HG03066 (cell line): ENCODE measurements around the gene R3HCC1L.
"Not testable (repeated sequence)": the region's sequence is repeated elsewhere in the genome, so short reads cannot be mapped to it uniquely, and the experiment has no call there.

Experiments
- ATAC-seq: cut with Tn5 transposase; IDR thresholded peaks from one replicate; pipeline ENCODE4 v1.9.1; 2021; ENCODE audit warnings: low read depth; ENCODE audit not compliant: unreplicated experiment

R3HCC1L gene

DNA sequence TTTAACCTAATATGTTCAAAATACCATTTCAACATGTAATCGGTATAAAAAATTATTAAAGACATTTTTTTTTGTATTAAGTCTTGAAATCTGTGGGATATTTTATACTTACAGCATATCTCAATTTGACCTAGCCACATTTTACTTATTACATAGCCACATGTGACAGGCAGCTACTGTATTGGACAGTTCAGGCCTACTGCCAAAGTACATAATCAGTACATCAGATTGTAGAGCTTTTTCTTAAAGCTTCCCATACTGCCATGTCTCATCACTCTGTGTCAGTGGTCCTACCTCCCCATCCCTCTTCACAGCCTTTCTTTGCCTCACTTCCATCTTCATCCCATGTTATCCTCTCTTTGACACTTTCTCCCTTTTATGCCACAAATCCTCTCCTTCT lies 90.5 kb downstream of the R3HCC1L start:
- no peak for ATAC-seq

DNA sequence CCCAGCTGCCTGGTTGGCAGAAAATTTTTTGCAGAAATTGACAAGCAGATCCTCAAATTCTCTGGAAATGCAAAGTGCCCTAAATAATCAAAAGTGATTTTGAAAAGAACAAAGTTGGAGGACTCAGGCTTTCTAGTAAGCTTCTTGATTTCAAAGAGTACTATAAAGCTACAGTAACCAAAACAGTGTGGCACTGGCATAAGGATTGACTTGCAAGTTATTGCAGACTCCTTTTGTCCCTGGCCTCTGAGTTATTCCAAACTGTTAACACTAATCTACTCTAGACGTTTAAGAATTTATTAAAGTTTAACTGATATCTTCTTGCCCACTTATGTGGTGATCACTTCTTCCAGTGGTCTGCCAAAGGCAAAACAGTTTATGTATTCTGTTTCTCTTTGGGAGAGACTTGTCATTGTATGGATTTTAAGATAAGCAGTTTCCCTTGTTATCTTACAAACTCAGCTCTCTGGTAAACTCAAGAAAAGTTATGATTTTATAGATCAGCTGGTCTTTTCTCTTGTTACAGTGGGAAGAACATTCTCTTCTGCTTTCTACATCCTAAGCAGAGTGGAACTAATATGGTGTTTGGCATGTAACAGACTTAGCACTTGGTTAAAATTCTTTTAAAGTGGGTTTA lies 92.2 kb downstream of the R3HCC1L start:
- no peak for ATAC-seq

DNA sequence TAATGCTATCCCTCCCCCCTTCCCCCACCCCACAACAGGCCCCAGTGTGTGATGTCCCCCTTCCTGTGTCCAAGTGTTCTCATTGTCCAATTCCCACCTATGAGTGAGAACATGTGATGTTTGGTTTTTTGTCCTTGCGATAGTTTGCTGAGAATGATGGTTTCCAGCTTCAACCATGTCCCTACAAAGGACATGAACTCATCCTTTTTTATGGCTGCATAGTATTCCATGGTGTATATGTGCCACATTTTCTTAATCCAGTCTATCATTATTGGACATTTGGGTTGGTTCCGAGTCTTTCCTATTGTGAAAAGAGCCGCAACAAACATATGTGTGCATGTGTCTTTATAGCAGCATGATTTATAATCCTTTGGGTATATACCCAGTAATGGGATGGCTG lies 93.3 kb downstream of the R3HCC1L start:
- not testable (repeated sequence) for ATAC-seq

DNA sequence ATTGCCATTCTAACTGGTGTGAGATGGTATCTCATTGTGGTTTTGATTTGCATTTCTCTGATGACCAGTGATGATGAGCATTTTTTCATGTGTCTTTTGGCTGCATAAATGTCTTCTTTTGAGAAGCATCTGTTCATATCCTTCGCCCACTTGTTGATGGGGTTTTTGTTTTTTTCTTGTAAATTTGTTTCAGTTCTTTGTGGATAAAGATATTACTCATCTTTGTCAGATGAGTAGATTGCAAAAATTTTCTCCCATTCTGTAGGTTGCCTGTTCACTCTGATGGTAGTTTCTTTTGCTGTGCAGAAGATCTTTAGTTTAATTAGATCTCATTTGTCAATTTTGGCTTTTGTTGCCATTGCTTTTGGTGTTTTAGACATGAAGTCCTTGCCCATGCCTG lies 93.8 kb downstream of the R3HCC1L start:
- not testable (repeated sequence) for ATAC-seq

DNA sequence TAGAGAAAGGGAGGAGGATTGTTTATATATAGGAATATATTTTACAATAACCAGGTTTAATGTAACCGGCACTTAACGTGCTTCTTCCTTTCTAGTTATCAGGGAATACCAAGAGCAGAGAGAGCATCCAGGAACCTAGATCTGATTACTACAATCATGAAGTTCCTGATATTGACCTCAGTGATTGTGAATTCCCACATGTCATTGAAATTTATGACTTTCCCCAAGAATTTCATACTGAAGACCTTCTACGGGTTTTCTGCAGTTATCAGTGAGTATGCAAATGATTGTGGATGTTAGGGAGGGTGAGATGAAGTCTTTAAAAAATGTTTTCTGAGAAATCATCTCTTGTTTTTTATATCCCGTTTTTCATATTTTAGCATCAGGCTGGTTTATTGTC lies 97.0 kb downstream of the R3HCC1L start:
- no peak for ATAC-seq

DNA sequence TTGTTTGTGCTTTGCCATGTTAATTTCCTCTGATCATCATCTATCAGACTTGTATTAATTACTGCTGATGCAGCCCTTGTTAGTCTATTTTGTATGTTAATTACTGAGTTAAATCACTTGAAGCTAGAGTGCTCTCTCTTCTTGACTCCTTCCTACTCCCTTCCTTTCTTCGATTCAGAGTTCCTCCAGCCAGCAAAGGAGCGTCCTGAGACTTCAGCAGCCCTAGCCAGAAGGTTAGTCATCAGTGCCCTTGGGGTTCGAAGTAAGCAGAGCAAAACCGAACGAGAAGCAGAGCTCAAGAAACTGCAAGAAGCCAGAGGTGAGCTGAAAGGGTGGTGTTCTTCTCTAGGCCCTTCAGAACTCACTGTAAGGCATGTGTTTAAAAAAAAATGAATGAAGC lies 101.4 kb downstream of the R3HCC1L start:
- no peak for ATAC-seq

DNA sequence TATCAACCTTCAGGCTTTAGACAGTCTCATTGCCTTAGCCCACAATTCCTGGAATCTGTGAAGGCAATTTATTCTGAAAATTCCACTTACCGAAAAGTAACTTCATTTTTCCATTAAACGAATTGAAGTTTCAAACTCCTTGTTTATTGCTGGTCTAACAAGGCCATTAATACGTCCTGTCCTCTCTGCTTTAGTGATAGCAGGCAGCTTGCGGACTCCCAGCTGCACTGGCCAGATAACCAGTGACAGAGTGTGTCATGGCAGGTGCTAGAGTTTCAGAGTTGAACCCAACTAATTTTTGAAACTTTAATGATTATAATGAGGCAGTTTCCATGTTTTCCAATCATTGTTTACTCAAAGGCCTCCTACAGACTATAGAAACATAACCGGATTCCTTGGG lies 102.4 kb downstream of the R3HCC1L start:
- no peak for ATAC-seq

DNA sequence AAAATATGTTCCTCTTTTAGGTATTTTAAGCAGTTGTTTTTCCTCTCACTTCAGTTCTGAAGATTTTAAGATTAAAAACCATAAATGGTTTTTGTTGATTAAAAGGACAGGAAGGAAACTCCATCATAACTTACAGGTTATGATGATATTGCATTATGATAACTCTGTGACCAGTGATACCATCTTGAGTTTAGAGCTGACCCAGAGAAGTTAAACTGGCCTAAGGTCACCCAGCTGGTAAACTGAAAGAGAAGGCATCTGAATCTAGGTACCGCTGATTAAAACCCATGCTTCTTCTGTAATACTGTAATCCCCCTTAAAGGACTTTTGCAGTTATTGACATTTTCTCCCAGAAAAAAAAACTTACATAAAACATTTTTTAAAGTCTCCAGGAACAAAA lies 103.9 kb downstream of the R3HCC1L start:
- ATAC-seq: no peak

DNA sequence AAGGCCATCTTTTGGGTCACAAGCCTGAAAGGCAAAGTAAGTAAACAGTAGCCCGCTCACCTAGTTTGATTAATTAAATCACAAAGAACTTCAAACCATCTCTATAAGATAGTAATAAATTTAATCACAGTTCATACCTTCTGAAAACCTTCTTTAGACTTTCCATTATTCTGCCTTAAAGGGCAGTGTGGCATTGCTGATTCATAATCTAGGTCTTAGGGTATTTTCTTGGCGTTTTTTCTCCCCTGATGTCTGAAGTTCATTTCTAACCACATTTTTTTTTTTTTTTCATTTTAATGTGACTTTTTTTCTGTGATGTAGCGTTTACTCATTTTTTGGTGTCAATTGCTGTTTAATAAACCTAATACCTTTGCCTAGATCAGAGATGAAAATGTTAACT lies 106.1 kb downstream of the R3HCC1L start:
- ATAC-seq: no peak

DNA sequence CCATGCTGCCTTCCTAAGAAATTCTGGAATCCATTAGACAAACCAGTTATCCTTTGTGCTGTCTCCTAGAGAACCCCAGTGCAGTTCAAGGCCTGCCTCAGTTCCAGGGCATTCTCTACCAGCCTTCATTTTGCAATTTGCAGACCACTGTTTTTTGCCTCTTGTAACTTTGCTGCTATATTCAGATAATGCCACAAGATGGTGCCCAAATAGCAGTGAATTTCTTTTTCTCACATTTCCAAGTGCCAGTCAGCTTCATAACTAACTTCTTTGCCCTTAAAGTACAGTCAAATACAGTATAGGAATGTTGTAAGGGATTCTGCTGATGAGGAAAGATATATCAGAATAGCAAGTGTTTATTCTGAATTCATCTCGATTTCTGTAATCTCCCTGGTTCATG lies 108.4 kb downstream of the R3HCC1L start:
- ATAC-seq: no peak

DNA sequence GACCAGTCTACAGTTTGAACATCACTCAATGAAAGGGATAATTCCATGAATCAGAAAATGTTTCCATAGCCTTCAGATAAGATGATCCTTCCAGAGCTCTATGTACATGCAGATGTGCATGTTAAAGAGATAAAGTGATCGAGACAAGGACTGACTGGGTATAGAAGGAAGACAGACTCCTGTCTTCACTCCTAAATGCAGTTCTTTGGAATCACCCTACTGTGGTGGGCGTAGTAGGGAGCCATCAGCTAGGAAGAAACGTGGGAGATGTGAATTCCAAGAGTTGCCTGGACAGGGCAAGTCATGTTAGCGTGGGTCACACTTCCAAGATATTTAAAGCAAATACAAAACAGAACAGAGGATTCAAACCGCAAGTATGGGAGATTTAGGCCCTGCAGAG lies 109.7 kb downstream of the R3HCC1L start:
- ATAC-seq: no peak

DNA sequence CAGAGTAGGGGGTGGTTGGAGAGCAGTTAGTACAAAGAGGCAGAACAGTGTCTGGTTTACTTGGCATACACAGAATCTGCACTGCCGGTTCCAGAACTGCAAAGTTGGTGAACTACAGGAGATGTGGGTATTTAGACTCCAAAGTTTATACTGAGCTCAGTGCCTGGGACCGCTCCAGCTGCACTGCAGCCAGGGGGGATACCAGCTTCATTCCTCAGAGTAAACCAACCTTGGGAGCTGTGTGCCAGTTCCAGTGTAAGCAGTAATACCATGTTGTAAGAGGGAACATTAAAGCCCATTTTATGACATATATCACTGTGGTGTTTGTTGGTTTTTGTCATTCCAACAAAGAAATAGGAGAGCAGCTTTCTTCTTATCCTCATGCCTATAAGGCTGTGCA lies 110.1 kb downstream of the R3HCC1L start:
- ATAC-seq: no peak

DNA sequence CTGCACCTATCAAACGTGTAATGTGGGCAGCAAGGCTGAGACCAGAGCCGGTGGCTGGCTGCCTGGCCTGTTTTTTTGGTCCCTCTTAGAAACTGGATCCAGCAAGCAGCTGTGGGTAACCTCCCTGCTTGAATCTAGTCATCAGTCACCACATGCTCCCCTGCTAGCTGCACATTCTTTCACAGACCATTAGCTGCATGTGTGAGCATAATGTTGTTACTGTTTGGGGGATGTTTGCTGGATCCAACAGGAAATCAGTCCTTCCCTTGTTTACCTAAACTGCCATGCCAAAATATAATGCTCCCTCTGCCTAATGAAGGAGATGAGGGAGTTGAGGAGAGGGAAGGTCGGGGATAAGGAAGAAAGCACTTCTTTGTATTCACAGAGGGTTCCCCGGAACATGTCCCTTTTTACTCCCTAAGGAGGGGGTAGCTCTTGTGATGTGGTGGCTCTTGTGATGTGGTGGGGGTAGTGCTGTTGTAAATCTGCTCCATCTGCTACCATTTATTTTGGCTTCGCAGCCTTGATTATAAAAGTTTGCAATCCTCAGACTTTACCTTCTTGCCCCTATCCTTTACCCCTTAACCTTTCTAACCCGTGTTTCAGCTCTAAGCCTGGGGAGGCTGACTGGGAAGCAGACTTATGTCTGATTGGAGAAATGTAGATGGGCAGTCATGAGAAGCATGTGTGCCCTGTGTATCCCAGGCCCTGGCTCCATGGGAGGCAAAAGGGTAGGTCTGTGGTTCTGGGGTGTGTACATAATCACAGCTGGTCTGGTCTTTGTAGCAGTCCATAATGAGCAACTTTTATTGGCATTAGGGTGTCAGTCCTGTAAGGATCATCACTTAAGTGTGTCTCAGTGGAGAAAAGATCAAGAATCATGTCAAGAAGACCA lies 112.7 kb downstream of the R3HCC1L start:
- no peak for ATAC-seq

DNA sequence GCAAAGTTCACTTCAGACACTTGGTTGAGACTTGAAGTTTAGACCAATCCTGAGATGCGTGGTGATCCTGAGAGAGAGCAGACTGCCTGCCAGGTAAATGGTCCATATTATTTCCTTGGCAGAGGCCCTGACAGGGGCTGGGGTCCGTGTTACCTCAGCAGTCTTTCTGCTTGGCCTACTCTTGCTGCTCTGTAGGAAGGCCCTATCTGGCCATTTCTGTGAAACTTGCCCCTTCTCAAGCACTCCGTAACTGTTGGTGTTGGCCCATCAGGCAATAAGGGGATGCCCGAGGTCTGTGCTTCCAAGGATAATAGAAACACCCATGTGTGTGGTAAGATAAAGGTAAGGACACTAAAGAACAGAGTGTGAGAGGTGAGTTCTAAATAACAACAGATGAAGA lies 113.6 kb downstream of the R3HCC1L start:
- ATAC-seq: no peak

DNA sequence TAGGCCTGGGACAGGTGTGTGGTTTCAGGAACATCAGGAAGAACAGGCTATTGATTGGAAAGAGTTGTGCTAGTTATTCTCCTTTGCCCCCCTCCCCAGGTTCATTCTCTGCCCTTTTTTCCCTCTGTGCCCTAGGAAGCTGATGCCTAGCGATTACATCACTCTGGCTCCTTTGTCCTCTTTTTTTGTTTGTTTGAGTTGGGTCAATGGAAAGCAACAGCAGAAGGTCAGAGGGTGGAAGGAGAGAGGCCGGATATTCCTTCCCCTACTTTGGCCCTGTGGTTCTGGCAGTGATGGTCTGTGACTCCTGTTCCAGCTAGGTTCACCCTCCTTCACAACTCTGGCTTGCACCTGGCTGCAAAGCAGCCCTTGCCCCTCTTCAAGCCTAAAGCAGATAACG lies 114.7 kb downstream of the R3HCC1L start:
- no peak for ATAC-seq

DNA sequence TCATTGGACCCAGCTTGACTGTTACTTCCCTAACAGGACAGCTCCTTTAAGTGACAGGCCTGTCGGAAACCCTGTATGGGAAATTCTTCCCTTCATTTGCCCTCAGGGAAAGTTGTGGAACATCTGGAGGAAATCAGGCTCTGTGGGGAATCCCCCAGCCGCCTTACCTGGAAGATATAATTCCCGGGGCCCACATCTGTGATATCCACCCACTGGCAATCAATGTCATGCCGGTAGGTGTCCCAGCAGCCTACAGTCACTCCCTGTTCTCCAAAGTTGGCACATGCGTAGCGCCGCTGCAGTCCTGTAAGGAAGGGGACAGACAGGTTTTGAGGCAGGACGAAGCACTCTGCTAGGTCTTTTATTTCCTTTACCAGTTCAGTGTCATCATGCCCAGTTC lies 116.9 kb downstream of the R3HCC1L start:
- ATAC-seq: no peak

DNA sequence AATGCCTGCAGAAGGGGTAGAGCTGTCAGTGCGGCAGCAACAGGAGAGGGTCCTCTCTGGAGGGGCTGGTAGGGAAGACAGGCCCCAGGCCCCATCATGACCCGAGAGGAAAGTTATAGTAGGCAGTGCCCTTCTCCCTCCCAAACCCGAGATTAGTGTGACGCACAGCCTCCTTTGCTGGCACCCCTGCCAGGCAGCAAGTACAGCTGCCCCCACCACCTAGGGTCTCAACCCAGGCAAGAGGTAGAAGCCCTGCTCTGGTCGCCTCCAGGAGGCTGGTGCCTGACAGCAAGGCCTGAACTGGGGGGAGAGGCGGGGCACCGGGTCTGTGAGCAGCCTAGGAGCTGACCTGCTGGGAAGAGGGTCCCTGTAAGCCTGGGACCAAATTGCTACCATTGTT lies 118.0 kb downstream of the R3HCC1L start:
- no peak for ATAC-seq

DNA sequence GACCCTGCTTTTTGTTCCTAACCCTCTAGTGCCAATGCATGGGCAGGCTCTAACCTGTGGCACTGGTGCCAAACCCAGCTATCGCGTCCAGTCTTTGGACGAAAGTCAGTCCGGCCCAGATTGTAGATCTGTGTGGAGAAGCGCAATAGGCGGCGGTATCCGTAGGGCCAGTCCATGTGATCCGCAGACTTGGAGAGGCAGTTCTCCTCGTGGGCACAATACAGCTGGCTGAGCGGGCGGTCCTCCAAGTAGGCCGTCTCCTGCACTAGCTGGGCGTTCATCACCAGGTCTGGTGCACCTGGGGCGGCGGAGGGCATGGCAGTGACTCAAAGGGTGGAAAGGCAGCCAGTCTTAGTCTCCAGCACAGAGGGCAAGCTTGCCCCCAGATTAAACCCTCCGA lies 119.0 kb downstream of the R3HCC1L start:
- ATAC-seq: no peak

DNA sequence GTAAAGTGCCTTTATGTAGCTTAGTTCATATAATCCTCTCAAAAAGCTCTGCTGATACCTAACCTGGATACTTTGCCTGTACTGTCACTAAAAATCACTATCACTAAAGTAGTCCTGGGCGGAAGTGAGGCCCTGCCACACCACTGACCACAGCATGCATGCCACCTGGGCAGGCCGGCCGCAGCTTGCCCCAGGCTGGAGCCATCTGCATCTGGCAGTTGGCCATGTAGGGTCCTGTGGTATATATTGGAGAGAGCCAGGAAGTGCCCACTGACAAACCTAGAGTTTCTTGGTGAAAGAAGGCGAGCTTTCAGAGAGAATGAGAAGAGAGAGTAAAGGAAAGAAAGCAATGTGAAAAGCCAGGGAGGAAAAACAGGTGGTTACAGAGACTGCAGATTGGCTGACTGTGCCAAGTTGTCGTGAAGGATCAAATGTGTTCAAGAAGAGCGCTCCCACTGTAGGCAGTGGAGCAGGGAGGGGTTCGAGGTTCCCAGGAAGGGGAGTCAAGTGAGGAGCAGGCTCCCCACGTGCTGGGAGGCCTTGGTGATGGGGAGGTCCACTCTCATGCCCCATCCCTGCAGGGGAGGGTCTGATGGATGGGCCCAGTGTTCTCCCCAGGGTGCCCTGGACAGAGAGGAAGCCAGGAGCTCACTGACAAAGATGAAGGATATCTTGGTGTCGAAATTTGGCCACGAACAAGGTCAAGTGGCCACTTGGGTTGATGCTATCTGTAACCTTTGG lies 119.9 kb downstream of the R3HCC1L start:
- ATAC-seq: no peak

DNA sequence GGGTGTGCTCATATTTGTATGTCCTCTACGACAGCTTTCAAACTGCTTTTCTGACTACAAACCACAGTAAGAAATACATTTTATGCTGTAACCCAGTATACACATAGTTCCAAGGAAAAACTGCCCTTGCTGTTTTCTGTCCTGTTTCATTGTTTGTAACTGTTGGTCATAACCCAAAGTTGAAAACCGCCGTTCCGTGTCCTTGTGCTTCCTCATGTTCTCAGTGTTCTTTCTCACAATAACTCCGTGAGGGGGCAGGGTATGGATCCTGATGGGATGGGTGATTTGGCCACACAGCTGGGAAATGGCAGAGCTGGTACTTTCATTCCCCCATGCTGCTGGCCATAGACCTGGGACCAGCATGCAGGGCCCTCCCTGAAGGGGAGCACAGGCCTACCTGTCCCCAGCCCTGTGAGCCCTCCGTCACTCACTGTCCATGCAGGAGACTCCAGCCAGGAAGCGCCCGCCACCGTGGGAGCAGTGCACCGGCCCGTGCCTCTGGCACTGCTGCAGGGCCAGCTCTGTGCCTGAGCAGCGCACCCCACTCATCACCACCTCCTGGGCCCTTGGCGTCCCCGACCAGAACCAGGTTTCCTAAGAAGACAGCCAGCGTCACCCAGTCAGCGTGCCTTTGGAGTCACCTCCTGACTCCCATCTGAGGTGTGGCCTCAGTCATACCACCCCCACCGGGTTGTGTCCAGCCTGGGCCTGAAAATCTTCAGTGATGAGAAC lies 120.9 kb downstream of the R3HCC1L start:
- ATAC-seq: no peak

DNA sequence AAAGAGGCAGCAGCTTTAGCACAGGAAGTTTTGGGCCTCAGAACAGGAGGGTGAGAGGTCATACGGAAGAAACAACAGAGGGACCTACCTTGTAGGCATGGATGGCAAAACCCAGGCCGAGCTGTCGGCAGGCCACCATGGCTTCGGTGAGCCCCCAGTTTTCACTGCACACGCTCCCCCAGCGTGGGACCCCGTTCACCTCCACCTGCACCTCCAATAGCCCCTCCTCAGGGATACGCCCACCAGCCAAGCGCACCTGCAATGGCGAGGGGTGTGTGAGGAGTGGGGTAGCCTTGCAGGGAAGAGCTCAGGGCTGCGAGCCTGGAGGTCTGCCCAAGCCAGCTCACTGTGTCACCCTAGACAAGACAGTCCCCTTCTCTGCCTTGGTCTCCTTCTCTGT lies 122.2 kb downstream of the R3HCC1L start:
- no peak for ATAC-seq
